HPDE6-E6E7 (cell line): ENCODE data around the gene FNDC5.

ENCODE experiments used
- DNase-seq: peaks from one replicate; pipeline ENCODE4 v3.0.0; 2011; ENCODE audit warnings: missing footprints; ENCODE audit errors: extremely low spot score

Gene FNDC5

DNA sequence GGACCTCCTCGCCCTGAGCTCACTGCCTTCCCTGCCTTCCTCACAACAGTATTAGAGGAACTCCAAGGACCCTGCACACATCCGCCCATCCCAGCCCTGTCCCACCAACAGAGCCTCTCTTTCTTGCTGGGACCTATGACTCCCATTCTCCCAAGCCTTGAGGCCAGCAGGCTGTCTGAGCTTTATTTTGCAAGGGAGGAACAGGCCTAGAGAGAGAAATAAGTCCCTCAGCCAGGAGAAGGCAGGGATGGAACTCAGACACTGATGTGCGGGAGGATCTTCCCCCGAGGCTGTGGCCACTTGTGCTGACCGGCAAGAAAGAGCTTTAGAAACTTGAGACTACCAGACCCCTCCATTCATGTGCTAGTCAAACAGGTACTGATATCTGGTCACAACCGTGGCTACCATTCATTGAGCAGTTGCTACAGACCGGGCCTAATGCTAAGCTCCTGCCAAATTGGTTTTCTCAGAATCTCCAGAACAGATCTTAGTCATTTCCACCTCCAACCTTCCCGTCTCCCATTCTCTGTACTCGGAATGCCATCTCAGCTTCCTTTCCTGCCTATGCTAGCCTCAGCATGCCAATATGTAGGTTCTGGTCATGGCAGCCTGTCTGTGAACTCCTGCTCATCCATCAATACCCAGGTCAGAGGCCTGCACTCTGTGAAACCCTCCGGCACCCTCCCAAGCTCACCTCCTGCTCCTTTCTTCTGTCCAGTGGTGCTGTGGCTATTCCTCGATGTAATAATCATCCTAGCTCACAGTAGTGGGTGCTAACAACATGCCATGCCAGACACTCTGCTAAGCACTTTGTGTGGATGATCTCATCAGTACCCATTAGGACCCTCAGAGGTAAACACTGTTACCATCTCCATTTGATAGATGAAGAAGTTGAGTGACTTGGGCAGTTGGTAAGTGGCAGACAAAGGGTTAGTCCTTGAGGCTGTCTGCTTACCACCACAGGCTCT, 26.7 kb upstream of the FNDC5 start:
- no peak for DNase-seq

DNA sequence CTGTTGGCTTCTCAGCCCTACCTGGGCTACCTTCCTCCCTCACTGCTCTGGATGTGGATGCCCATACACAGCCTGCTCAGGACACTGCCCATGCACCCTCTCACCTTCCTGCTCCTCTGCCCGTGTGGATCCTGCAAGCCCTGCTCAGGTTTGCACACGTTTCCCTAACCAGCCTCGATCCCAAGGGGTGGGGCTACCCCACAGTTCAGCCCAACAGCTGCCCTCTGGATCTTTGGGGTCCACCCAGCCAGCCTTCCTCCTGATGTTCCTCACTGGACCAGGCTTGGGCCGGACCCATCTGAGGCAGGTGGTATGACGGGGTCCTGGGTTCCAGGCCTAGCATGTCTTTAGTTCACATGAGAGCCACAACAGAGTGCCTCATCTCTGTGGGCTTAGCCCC, 25.7 kb upstream of the FNDC5 start:
- DNase-seq = no peak

DNA sequence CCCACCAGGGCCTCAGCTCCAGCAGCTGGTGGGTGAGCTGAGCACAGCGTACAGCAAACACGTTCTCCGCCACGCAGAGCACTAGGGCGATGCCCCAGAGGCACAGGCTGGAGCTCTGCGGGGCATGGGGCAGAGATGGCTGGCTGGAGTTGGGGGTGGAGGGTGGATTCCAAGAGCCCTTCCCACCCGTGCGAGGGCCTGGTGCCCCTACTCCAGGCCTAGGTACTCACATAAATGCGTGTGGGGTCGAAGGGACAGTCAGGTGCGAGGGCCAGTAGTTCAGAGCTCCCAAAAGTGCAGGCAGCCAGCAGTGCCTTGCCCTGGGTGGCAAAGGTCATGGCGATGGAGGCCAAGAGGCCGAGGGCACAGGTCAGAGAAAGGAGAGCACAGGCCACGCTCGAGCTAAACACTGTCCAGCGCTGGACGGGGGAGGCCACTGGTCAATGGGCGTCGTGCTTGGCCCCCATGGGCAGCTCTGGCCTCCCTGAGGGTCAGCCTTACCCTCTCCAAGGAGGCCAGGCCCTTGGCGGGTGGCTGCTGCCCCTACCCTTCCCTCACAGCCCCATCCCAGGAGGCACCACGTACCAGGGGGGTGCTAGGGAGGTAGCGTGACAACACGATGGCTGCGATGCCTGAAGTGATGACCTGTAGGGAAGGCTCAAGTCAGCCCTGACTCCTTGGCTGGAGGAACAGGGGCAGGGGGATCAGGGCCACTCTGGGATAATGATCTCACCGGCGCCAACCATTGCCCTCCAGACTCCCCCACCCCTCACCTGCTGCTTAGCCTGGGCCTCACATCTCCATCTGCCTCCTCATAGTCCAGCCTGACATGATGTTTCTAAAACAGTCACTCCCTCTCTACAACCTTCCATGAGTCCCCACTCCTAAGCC, 24.9 kb upstream of the FNDC5 start:
- no peak for DNase-seq

DNA sequence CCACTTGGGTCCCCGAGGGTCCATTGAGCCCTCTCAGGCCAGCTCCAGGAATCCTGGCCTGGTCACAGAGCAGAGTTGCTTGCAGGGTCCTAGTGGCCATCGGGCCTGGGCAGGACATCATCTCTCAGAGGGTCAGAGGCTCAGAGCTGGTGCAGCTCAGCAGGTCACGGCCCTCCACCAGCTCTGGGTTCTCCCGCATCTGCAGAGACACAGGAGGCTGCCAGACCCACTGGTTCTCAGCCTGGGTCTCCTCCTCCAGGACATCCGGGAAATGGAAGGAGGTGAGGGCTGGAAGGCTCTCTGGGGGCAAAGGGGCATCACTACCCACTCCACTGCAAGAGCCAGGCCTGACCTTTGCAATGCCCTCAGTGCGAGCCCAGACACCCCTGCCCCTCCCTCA, 24.0 kb upstream of the FNDC5 start:
- no peak for DNase-seq

DNA sequence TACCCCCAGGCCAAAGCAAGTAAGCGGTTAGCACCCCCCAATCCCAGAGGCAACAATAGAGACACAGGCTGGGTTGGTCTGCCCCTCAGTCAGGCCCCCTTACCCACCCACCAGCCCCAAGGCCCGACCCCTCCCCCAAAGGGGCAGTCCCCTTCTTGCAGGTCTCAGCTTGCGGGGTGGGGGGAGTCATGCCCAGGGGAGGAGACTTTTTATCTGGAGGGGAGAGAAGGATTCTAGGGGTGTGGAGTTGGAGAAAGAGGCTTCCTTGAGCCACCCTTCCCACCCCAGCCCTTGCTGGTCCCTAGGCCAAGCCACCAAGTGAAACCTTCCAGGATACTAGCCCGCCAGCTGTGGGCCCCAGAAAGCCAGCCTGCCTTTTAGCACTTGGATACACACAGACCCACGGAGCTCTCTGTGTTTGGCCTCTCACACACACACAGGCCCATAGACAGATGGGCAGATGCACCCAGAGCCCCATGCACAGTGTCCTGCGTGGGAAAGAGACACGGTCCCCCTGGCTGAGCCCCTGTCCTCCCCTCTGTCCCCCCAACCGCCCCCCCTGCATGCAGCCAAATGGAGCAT, 23.4 kb upstream of the FNDC5 start:
- DNase-seq = no peak

DNA sequence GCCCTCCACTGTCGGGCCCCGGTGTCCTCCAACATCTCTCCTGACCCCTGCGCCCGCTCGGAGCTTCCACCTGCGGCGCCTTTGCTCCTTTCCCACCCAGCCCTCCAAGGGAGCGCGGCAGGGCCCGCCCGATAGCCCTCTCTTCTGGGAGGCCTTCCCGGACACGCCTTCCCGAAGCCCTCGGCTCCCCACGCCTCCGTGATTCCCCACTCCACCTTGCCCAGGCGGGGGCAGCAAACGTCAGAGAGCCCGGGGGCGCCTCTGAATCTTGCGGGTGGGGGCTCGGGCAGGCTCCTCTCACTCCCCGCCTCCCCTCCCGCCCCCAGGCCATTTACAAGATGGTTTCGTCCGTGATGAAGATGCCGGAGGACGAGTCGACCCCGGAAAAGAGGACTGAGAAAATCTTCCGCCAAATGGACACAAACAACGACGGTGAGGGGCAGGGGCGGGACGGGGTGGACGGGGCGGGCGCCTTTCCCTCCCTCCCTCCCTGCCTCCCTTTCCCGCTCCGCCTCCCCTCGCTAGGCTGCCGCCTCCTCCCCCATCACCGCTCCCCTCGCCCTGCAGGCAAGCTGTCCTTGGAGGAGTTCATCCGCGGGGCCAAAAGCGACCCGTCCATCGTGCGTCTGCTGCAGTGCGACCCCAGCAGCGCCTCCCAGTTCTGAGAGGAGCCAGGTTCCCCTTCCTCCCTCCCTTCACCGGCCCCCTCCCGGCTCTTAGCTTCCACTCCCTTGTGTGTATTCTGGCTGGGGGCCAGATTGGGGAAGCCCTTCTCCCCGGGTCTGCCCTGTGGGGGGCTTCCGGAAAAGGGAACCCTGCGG, 22.7 kb upstream of the FNDC5 start:
- no peak for DNase-seq

DNA sequence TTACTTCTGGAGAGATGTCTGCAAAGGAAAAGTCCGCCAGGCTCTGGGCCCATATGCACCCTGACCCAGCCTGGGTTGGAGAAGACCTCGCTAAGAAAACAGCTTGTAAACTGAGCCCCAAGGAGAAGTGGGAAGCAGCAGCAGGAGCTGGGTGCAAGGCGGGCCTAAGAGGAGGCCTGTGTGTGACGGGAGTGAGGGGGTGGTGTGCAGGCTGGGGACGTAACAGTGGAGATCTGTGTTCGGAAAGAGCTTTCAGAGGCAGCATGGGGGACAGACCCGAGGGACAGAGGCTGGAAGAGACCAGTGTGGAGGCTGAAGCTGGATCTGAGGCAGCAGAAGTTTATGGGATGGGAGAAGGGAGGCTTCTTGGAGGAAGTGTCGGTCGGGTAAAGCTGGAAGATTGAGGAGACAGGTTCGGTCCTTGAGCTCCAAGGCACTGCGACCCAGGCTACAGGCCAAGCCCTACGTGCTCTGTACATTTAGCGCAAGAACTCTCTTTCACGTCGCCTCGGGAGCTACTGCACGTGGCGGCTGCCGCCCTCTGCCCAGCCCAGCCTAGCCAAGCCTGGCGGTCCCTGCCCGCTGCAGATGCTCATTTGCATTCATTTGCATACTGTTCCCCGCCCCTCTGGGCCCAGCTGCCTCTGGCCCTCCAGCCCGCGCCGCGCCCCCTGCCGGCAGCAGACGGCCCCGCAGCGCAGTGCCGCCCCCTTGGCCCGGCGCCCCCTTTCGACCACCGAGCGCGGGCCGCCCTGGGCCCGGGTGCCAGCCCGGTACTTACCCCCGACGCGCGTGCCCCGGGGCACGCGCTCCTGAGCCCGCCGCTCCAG, 21.9 kb upstream of the FNDC5 start:
- no peak for DNase-seq

DNA sequence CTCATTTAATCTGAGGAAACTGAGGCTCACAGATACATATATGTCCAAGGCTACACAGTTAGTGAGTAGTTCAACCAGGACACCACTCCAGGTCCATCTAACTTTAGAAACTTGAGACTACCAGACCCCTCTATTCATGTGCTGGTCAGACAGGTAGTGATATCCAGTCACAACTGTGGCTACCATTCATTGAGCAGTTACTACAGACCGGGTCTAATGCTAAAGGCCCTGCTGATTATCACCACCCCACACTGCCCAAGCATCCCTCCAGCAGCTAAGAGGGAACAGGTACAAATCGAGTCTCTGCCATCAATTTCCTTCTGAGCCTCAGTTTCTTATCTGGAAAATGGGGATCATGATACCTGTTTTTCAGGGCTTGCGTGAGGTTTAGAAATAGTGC, 20.9 kb upstream of the FNDC5 start:
- DNase-seq = no peak

DNA sequence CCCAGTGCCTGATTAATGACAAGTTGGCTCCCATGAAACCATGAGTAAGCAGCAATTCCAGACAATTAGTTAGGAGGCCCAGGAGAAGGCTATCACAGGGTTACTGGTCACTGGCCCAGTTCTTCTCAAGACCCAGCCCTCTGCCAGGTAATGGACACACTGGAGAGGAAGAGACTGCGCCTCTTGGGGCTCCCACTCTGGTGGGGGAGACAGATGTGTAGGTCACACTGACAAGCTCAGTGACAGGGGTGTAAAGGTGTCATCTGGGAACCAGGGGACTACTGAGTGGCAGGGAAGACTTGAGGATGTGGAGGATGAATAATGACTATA, 20.5 kb upstream of the FNDC5 start:
- DNase-seq = no peak

DNA sequence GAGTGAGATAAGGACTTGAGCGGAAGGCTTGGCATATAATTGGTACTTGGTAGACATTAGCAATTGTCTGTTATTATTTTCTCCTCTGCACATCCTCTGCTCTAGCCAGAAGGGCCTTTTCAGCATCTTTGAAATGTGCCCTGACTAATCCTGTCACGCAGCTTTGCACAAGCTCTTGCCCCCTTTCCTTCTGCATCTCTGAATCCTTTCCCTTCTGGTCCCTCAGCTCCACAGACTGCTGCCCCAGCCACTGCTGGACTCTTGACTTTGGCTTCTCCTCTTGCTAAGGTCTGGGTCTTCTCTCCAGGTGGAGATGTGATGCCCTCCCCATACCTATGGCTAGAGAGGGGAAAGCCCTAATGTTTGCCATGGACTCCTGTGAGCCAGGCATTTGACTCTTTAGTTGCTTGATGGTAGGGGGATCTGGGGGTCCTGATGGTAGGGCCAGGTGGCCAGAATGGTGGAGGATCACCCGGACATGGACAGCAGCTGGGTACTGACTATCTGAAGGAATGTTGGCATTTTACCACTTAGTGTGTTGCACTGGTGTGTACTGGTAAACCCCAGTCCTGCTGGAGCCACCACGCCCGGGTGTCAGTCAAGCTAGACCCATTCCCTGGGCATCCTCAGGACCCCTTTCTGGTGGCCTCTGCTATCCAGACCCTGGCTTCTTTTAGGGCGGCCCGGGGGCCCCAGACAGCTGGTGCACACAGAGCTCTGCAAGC, 20.0 kb upstream of the FNDC5 start:
- no peak for DNase-seq

DNA sequence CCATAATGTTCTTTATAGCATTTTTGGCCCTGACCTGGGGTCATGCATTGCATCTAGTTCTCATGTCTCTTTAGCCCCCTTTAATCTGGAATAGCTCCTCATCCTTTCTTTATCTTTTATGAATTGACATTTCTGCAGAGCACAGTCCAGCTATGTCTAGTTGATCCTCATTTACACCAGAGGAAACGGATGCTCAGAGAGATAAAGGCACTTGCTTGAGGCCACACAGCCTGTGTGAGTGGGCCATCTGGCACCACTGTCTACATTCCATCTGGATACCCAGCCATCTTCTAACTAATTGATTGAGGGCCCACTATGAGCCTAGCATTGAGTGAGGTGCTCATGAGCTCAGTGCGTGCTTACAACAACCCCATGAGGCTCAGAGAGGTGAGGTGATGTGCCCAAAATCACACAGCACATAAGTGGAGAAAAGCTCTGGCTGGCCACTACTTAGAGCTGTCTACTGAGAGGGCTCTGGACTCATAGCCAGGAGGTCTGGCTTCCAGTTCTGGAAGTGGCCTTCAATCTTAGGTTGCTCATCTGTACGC, 19.1 kb upstream of the FNDC5 start:
- no peak for DNase-seq

DNA sequence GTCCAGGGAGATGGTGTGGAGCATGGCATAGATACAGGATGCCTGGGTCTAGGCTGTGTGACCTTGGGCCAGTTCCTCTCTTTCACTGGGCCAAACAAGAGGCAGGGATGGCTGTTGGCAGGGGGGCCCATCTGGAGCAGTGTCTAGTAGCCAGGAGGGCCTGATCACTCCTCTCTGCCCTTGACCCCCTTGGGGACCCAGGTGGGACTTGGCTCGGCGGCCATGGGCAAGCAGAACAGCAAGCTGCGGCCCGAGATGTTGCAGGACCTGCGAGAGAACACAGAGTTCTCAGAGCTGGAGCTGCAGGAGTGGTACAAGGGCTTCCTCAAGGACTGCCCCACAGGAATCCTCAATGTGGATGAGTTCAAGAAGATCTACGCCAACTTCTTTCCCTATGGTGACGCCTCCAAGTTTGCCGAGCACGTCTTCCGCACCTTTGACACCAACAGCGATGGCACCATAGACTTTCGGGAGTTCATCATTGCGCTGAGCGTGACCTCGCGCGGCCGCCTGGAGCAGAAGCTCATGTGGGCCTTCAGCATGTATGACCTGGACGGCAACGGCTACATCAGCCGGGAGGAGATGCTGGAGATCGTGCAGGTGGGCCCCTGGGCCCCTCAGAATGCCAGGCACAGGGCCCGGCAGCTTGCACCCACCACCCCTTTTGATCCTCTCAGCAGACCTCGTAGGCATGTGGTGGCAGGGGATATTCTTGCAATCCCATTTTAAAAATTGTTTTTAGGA, 18.1 kb upstream of the FNDC5 start:
- DNase-seq = no peak

DNA sequence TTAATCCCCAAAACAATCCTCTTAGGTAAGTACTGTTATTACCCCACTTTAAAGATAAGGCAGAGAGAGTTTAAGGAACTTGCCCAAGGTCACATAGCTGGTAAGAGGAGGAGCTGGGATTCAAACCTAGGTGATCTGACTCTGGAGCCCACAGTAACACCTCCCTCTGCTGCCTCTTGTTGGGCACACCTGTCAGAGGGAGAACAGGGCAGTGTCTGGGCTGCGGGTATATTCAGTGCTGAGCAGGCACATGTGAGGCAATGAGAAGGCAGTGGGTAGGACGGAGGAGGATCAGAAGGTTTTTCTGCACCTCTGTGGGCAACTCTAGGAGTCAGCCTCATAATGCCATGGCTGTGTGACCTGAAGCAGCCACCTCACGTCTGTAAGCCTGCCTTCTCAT, 17.4 kb upstream of the FNDC5 start:
- no peak for DNase-seq

DNA sequence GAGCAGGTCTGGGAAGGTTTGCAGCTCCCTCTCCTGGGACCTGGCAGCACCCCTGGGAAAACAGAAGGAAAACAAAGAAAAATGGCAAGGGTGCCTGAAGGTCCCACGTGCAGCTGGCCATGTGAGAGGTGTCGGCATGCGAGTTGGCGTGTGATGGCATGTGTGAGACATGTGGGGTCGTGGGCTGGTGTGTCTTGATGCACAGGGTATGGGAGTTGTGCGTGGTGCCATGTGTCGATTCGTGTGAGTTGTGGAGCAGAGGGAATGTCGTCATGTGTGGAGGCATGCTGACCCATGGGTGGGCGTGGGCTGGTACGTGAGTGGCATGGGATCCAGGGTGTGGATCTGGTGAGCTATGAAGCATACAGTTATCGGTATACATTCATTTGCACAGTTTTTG, 16.9 kb upstream of the FNDC5 start:
- DNase-seq = no peak

DNA sequence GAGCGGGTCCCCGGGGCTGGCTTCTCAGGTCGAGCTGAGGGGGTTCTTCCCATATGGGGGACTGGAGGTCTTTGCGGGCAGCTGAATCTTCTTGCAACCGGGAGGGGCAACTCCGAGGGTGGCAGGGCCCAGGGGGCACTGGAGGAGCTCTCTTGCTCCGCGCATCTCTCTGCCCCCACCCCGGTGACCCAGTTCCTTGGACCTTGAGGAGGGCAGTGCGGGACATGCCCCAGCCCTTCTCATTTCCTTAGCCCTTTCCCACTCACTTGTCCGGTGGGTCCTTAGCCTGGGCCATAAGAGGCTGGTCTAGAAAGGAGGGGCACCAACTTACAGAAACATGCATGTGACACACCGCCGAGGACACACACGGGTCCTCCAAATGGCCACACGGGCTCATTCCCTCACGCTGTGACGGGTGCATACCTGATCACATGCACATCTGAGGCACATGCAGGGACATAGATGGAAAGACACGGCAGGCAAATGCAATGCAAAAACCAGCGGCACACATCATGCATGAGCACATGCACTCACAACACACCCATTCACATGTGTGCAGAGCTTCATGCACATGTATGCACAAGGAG, 16.2 kb upstream of the FNDC5 start:
- DNase-seq = no peak

DNA sequence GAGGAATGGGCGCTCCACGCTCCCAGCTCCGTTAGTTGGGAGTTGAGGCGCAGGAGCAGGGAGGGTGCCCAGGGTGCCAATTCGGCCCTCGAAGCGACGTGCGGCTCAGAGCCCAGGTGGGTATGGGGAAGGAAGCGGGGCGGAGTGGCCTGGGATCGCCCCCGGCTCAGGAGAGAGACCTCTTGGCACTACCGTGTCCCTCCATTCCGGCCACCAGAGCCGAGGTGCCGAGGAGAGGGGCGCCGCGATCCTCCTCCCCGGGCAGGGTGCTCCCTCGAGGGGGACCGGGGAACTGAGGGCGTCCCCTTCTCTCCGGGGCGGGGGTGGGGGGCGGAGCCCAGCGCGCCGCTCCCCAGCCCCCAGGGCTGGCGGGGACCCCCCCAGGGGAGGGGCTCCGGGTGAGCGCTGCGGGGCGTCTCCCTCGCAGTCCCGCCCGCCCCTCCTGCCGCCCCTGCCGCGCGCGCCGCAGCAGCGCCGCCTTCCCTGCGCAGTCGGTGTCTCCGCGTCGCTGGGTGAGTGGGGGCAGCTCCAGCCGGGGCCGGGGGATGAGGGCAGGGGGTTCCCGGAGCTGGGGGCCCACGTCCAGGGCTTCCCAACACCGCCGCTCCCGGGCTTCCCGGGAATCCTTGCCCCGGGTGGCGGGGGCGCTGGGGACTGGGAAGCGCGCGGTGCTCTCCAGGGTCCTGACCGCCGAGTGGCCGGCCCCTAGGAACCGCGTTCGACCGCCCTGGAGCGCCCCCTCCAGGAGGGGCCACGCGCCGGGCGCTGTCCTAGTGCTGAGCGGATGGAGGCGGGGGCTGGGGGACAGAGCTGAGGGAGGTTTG, 15.5 kb upstream of the FNDC5 start, which contains the start of gene HPCA:
TSS of gene HPCA (plus strand) at position 488 of the 824 bp plus-strand sequence. CDS start 2,408 bp downstream, outside the sequence.
- no peak for DNase-seq

DNA sequence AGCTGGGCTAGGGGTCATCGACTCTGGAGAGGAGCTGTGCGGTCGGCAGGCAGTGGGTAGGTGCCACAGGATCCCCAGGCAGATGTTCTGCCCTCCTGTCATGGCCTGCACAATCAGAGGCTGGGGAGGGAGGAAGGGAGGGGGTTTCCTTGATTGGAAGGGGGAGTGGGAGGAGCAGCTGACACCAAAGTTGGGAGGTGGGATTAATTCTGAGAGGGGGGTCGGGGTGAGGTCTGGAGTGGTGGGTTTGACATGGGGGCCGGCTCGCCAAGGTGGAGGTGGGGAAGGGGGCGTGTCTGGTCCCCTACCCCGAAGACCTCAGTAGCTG, 14.9 kb upstream of the FNDC5 start:
- no peak for DNase-seq

DNA sequence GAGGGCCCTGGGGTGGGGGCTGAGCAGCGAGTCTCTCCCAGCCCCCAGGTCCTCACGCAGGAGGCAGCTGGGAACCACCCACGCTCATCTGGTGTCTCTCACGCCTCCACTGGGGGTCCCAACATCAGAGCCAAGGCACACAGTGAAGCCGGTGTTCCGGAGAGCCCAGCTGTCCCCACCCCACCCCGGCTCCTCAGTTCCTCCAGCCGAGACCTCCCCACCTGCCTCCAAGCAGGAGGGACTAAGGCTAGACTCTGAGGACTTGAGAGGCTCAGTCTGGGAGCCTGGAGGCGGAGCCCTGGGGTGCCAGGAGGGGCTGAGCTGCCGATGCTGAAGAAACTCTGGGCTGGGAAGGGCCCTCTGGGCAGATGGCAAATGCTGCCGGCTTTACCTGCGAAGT, 14.0 kb upstream of the FNDC5 start:
- no peak for DNase-seq
